CD4-positive, alpha-beta T cell treated with Interleukin-2 at 100 ng/mL for 4 hours (primary cell): ENCODE measurements around the gene FLT4.
"Not testable (repeated sequence)": the region's sequence is repeated elsewhere in the genome, so short reads cannot be mapped to it uniquely, and the experiment has no call there.

Experiments
- DNase-seq: peaks from one replicate; pipeline ENCODE4 v3.0.0-alpha.2; 2020; ENCODE audit warnings: low spot score

FLT4 gene

DNA sequence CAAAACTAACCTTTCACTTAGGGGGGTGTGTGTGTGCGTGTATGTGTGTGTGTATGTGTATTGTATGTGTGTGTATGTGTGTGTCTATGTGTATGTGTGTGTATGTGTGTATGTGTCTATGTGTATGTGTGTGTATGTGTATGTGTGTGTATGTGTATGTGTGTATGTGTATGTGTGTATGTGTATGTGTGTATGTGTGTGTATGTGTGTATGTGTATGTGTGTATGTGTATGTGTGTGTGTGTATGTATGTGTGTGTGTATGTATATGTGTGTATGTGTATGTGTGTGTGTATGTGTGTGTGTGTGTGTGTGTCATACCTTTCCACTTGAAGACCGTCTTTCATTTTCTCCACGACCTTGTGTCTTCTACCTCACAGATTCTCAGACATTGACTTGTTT is 20.8 kb upstream of the FLT4 start:
- DNase-seq, result no peak

GRCh38 chr5:180669661-180670060 is 20.3 kb upstream of the FLT4 start:
- DNase-seq, result no peak

DNA sequence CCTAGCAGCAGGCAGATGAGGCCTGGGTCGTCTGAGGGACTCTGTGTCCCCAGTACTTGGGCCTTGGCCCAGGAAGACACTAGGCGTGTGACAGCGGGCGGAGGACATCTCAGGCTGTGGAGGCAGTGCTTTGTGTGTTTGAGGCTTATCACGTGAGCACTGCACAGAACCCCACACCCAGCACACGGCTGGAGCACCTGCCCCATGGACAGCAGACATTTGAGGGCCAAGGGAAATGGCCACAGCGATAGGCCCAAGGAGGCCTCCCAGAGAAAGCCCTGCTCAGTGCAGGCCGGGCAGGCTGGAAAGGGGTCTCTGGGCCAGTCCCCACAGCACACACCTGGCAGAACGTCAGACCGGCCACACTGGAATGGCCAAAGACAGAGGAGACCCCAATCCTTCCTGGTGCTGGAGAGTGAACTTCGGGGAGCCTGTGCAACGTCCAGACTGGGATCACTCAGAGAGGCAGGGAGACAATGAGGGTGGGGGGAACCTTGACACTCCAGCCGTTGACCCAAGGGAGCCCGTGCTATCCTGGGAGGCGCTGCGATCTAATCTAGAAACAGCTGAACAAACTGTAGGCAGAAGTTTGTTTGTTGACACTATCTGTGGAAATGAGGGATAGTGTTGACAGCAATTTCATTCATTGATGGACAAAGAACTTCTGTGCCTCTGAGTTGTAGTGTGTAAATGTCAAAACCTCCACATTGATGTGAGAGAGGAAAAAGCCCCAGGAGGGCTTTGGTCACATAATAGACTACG is 19.6 kb upstream of the FLT4 start:
- DNase-seq, result no peak

GRCh38 chr5:180666812-180667211 is 17.4 kb upstream of the FLT4 start:
- DNase-seq, result no peak

DNA sequence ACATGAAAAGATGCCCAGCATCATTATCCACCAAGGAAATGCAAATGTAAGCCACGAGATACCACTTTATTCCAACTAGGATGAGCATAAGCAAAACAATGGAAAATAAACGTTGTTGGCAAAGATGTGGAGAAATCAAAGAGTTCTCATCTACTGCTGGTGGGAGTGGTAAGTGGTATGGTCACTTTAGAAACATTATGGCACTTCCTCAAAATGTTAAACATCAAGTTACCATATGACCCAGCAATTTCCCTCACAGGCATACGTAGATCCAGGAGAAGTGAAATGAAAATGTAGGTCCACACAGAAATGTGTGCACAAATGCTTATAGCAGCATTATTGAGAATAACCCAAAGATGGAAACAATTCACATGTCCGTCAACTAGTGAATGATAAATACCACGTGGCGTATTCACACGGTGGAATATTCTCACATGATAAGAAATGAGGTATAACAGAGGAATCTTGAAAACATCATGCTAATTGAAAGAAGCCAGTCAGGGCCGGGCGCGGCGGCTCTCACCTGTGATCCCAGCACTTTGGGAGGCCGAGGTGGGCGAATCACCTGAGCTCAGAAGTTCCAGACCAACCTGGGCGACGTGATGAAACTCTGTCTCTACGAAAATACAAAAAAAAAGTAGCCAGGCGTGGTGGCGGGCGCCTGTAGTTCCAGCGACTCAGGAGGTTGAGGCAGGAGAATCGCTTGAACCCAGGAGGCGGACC is 16.4 kb upstream of the FLT4 start:
- no peak for DNase-seq

DNA sequence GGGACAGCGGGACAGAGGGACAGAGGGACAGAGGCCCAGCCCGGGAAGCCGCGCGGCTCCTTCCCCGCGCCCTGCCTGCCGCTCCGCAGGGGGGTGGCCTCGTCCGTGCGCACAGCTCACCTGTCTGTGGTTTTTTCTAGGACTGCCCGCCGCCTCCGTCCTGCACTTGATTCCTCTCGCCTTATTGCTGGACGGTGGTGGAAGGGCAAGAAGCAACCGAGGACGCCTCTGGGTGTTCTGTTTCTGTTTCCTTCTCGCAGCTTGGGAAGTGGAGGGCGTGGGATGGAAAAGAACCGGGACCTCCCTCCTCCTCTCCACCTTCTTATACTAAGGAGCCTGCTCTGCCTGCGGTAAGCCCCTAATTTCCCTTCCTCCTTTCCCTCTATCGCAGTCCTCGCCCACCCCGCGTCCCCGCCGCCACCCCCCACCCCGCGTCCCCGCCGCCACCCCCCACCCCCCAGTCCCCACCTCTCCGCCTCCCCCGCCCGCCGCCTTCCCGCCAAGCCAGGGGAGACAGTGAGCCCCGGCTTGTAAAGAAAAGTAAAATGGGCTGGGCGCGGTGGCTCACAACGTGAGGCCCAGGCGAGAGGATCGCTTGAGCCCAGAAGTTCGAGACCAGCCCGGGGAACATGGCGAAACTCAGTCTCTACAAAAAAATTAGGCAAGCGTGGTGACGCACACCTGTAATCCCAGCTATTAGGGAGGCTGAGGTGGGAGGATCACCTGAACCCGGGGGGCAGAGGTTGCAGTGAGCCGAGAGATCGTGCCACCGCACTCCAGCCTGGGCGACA is 9.6 kb upstream of the FLT4 start:
- no peak for DNase-seq

DNA sequence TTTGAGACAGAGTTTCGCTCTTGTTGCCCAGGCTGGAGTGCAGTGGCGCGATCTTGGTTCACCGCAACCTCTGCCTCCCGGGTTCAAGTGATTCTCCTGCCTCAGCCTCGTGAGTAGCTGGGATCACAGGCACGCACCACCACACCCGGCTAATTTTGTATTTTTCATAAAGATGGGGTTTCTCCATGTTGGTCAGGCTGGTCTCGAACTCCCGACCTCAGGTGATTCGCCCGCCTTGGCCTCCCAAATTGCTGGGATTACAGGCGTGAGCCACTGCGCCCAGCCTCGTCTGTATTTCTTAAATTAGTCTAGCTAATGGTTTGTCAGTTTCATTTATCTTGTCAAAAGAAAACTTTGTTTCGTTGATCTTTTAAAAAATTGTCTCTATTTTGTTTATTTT is 5.8 kb upstream of the FLT4 start:
- not testable (repeated sequence) for DNase-seq

GRCh38 chr5:180652771-180653170 is 3.4 kb upstream of the FLT4 start:
- no peak for DNase-seq

GRCh38 chr5:180652346-180652745 is 2.9 kb upstream of the FLT4 start:
- no peak for DNase-seq

DNA sequence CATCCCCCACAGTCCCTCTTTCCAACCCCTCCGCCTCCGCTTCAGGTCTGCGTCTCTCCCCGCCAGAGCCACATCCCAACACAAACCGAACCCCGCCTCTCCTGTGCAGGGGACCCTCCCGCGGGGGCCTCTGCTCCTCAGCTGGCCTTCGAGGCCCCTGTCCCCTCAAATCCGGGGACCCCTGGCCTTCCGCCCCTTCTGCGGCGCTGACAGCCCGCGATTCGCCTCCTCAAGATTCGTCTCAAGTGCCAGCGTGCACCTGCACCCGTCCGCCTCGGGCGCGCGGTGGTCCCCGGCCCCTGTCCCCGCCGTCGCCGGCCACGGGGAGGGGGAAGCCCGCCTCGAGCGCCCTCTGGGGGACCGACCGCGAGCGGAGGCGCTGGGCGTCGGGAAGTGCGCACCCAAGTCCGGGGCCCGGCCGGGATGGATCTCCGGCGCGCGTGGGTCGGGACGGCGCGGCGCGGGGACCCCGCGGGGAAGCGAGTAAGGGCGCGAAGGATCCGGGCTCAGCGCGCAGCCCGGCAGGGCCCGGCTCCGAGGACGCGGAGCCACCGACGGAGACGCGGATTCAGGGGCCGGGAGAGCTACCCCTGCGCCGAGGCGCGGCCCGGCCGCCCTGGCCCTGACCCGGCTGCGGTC is 623 bp downstream of the FLT4 start:
- DNase-seq, result no peak

DNA sequence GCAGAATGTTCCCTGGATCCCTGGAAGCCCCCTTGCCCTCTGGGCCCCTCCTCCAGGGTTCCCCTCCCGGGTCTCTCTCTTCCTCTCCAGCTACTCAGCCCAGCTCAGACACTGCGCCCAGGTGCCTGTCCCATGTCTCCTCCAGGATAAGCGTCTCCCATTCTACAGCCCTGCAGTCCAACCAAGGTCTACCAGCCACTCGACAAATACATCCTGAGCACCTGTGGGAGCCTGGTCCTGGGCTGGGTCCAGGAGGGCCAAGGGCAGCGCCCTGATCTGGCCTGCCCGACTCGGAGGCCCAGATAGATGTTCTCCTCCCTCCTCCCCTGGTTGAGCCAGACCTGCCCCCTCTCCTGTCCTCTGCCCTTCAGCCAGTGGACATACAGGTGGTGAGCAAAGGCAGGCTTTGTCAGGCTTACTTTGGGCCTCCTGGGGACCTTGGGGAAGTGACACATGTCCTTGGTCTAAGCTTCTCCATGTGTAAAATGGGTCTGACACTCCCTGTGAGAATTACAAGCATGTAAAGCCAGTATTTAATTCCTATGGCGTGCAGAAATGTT is 1.4 kb downstream of the FLT4 start:
- no peak for DNase-seq

- DNase-seq, result no peak
These were observed 1.9 kb downstream of the FLT4 start for GRCh38 chr5:180647465-180647864.

- no peak for DNase-seq
These were observed 2.5 kb downstream of the FLT4 start for GRCh38 chr5:180646963-180647305.

DNA sequence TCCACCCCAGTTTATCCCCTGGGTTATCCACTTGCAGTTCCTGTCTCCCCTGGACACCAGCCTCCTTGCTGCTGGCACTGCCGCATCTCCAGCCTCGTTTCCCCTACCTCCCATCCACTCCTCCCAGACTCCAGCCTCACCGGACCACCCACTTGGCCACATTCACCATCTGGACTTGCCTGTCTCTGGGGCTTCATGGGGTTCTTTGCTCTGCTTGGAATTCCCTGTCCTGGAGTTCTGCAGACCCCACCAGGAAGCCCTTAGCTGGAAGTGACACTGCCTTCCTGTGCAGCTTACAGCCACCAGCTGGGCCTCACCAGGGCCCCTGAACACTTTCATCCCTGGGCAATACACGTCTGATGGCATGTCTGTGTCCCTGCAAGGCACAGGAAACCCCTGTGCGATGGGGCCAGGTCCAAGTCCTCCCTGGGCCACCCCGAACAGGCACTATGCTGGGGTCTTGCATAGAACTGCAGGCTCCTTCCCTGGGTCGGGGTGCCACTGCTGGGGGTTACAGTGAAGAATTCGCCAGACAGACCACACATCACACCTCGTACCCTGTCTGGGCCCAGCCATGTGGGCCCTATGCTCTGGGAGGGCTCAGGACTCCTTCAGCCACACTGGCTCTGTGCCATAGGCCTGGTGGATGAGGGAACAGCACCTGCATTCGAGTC is 3.0 kb downstream of the FLT4 start:
- DNase-seq, result no peak

- no peak for DNase-seq
These were observed 3.9 kb downstream of the FLT4 start for GRCh38 chr5:180645274-180646204.

DNA sequence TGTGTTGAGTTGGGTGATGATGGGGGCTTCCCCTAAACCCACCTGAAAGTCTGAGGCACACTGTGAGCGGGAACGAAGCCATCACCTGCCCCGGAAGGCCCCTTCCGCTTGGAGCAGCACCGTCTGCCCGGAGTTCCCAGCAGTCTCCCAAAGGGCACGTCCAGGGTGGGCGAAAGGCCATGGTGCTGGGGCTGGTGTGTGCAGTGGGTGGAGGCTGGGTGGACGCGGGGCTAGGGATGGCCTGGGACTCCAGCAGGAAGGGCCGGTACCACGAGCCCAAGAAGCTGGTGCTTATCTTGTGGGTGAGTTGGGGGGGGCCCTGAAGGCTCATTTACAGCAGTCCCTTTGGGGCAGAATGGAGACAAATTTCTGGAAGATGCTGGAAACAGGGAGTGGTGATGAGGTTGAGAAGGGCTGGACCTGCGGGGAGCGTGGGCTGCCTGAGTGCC is 4.6 kb downstream of the FLT4 start:
- DNase-seq, result no peak

- no peak for DNase-seq
These were observed 5.1 kb downstream of the FLT4 start for GRCh38 chr5:180644129-180644824.

GRCh38 chr5:180643191-180643851 is 6.1 kb downstream of the FLT4 start:
- no peak for DNase-seq

GRCh38 chr5:180642779-180643178 is 6.6 kb downstream of the FLT4 start:
- DNase-seq, result no peak
